Measurements from ENCODE around the gene SIMC1.

DNA sequence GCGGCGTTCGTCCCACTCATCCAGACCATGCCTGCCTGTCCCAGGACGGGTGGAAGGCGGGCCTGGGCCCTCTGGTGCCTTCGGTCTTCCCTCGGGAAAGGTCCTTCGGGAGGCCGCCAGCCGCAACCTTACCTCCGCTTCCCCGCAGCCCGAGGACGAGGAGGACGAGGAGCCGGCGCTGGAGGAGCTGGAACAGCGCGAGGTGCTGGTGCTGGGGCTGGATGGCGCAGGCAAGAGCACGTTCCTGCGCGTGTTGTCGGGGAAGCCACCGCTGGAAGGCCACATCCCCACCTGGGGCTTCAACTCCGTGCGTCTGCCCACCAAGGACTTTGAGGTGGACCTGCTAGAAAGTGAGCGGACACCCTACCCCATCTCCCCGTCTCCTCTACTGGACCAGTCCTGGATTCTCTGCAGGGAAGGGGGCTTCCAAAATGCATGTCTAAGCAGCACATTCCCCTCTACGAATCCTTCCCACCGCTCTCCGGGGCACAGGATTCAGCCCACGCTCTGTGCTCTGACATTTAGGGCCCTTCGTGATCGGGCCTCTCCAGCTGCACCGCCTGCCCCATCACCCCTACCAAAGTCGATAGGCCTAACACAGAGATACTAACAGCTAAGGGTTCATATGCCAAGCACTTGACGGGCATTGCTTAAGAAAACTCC, 128.1 kb downstream of the SIMC1 start:
- TF ChIP-seq CTCF (IDR thresholded peaks at IDR 0.05; ENCODE audit: extremely low read depth in 1 of 2, insufficient read depth in 1 of 2, low read depth in 1 of 2, low read length in 2 of 2) (no peak), JUN (IDR thresholded peaks at IDR 0.05; ENCODE audit: borderline replicate concordance, insufficient read depth, insufficient read length, low read depth) (no peak), POLR2A (IDR thresholded peaks at IDR 0.05; ENCODE audit: low read depth, low read length) (no peak)

Data from endothelial cell of umbilical vein (primary cell).